Left ventricle myocardium superior (tissue), 1 donor: ENCODE results near the gene BRD3OS. TPM values are rescaled to one million over a fixed set of nuclear protein-coding genes. Genes with fewer than 3 reads are reported as not detected.

ENCODE experiments used
- ATAC-seq: fragments of 200-7000 bp; cut with Tn5 transposase; one replicate; pipeline ENCODE4 v1.9.1; 2020; ENCODE audit warnings: mild to moderate bottlenecking, moderate library complexity
- DNase-seq: peaks from one replicate; pipeline ENCODE4 v3.0.0-alpha.2; 2020
- intact Hi-C: fragments of 100-400 bp; cut with micrococcal nuclease; formaldehyde crosslinking; loops from one replicate; pipeline ENCODE4 v1.11.0; 2022
- long read RNA-seq: library from polyadenylated mRNA; unstranded; transcript quantifications from one replicate; pipeline ENCODE4 v2.0.0, GENCODE V29; 2021
- total RNA-seq: library from RNA; stranded (reverse); fragmentation: NEBNext Ultra II Directional; extraction: Animal tissue kit (Norgen Biotek cat#: 25700); gene quantifications from one replicate; pipeline ENCODE4 v1.2.1, GENCODE V29; 2021
- donor health status: DM: no; HTN: yes; CAD: no; lungs with severe emphysema.

Gene BRD3OS
- total RNA-seq, result 4.7 TPM
- long read RNA-seq, full-length matches to known transcripts, result 5 of 16 reads
- long read RNA-seq, partial matches to known transcripts, result 0 of 16 reads
- long read RNA-seq, other reads (novel, unspliced or antisense), result 11 of 16 reads

- ATAC-seq (peak; percentile 95), DNase-seq (peak; percentile 98)
- intact Hi-C loops, result no loop called here
Measured at GRCh38 chr9:134024828-134025605, at the start of gene BRD3OS. BRD3OS (plus strand) TSS chr9:134025481; CDS start chr9:134026748, 1,267 bp downstream.

- intact Hi-C loops, result no loop called here
- no peak for ATAC-seq
Measured at GRCh38 chr9:133975511-133975910, 49.8 kb upstream of the BRD3OS start.

GRCh38 chr9:133976191-133976861, 49.0 kb upstream of the BRD3OS start:
- DNase-seq (peak; percentile 9), ATAC-seq (no peak)
- intact Hi-C loops, result no loop called here

More at GRCh38 chr9:133975511-133975910, 49.8 kb upstream of the BRD3OS start:
- DNase-seq, result no peak

- no peak for ATAC-seq
- intact Hi-C loops, result no loop called here
- peak; percentile 10 for DNase-seq
Measured at GRCh38 chr9:133976887-133977286, 48.4 kb upstream of the BRD3OS start.

GRCh38 chr9:133977421-133978201, 47.7 kb upstream of the BRD3OS start:
- intact Hi-C loops, result no loop called here
- ATAC-seq, result no peak
- peak; percentile 21 for DNase-seq

- ATAC-seq (no peak), DNase-seq (no peak)
- intact Hi-C loops, result no loop called here
Measured at GRCh38 chr9:133978226-133978898, 46.9 kb upstream of the BRD3OS start.

- intact Hi-C loops, result no loop called here
- ATAC-seq (no peak), DNase-seq (peak; percentile 31)
Measured at GRCh38 chr9:133978899-133979272, 46.4 kb upstream of the BRD3OS start.

- peak; percentile 77 for ATAC-seq
- peak; percentile 60 for DNase-seq
- intact Hi-C loops, result no loop called here
Measured at GRCh38 chr9:133979273-133979920, 45.9 kb upstream of the BRD3OS start.

GRCh38 chr9:133979921-133980863, 45.1 kb upstream of the BRD3OS start:
- ATAC-seq (no peak), DNase-seq (peak; percentile 26)
- intact Hi-C loops, result no loop called here

- ATAC-seq, result no peak
- peak; percentile 19 for DNase-seq
- intact Hi-C loops, result no loop called here
Measured at GRCh38 chr9:133980864-133981588, 44.3 kb upstream of the BRD3OS start.

- intact Hi-C loops, result no loop called here
- ATAC-seq, result no peak
- no peak for DNase-seq
Measured at GRCh38 chr9:133981589-133981957, 43.7 kb upstream of the BRD3OS start.

GRCh38 chr9:133981958-133982681, 43.2 kb upstream of the BRD3OS start:
- DNase-seq, result peak; percentile 31
- ATAC-seq, result no peak
- intact Hi-C loops, result no loop called here

GRCh38 chr9:133982971-133983720, 42.1 kb upstream of the BRD3OS start:
- intact Hi-C loops, result no loop called here
- ATAC-seq (no peak), DNase-seq (peak; percentile 25)

GRCh38 chr9:133986061-133986460, 39.2 kb upstream of the BRD3OS start:
- intact Hi-C loops, result no loop called here
- ATAC-seq (no peak), DNase-seq (no peak)

- intact Hi-C loops, result no loop called here
- ATAC-seq (no peak), DNase-seq (peak; percentile 17)
Measured at GRCh38 chr9:133986774-133987445, 38.4 kb upstream of the BRD3OS start.
